Right cardiac atrium (tissue), 5 donors: Measurements from ENCODE around the gene PPFIBP2. TPM values are rescaled to one million over a fixed set of nuclear protein-coding genes. Genes with fewer than 3 reads are reported as not detected.

Experiments used
- ATAC-seq, 2 donors: fragments of 200-7000 bp; cut with Tn5 transposase; one replicate each; pipeline versions ENCODE4 v1.8.0 to v1.9.1; 2020; ENCODE audit warnings: moderate library complexity in 2 of 2, mild to moderate bottlenecking in 1 of 2
- DNase-seq, 3 donors: peaks; one replicate each; pipeline ENCODE4 v3.0.0-alpha.2; 2020
- H3K27ac ChIP-seq: one replicate; pipeline ENCODE4 v1.5.1; 2013; ENCODE audit warnings: mild to moderate bottlenecking, low read length, control low read depth, moderate library complexity
- H3K27me3 ChIP-seq: one replicate; pipeline ENCODE4 v1.6.1; 2013; ENCODE audit not compliant: control insufficient read depth, insufficient read depth
- H3K4me1 ChIP-seq: one replicate; pipeline ENCODE4 v1.6.1; 2013; ENCODE audit warnings: low read length; ENCODE audit not compliant: control insufficient read depth, insufficient read depth
- H3K4me3 ChIP-seq: one replicate; pipeline ENCODE4 v1.5.1; 2013; ENCODE audit warnings: low read length, control low read depth
- H3K9me3 ChIP-seq: one replicate; pipeline ENCODE4 v1.6.1; 2013; ENCODE audit warnings: low read length; ENCODE audit not compliant: control insufficient read depth
- WGBS: extraction: QIAGEN DNeasy Blood & Tissue Kit; methylation state at CpG from one replicate; pipeline ENCODE4 v1.1.7; 2013; 5-methylcytosine and 5-hydroxymethylcytosine counted together
- intact Hi-C, 4 donors: fragments of 100-400 bp; cut with DNase I; formaldehyde crosslinking; loops; one replicate each; pipeline versions ENCODE4 v1.11.0 to v1.14.0; 2022 to 2023
- polyA plus RNA-seq: library from polyadenylated mRNA; stranded (reverse); fragments of 200-250 nt; gene quantifications from one replicate; pipeline ENCODE4 v1.2.3, GENCODE V29; 2013
- total RNA-seq, 4 donors: library from RNA; stranded (reverse); fragmentation: NEBNext Ultra II Directional; extraction: Animal tissue kit (Norgen Biotek cat#: 25700); gene quantifications; one replicate each; pipeline ENCODE4 v1.2.1, GENCODE V29; 2021
- donor health status: healthy with polysubstance abuse.
- donor health status: DM: no; HTN: yes; CAD: no.
- donor health status: DM: no; HTN: no; CAD: no.
- donor health status: DM: no; HTN: yes; CAD: no; lungs with severe emphysema.
- donor health status: DM: yes; HTN: yes; CAD: no.

Gene PPFIBP2
- total and polyA plus RNA-seq, 5 donors = 13.7 to 45.3 (median 25.0) TPM

DNA sequence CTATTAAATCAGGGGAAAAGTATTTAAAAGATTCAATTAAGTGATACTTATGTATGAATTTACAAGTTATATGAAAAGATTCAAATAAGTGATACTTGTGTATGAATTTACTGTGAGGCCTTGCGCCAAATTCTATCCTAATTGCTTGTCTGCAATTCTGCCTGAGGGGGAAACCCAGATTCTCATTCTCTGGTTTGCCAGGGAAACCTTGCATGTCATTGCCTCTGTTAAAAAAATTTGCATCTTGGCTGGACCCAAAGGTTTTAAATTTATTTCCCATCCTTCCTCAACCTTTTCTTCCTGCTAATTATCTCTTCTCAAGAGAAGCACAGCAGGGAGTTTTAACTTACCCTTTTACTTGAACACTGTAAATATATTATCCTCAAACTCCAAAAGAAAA is 14.7 kb upstream of the PPFIBP2 start:
- H3K27ac ChIP-seq = no peak overlapping the region
- H3K9me3 ChIP-seq = no peaks in the 10 kb centered on the region
- no peaks in the 10 kb centered on the region for H3K4me1 ChIP-seq
- intact Hi-C loops = no loop called here
- 98% methylated on average over 1 of the region's 1 CpG for WGBS
- H3K27me3 ChIP-seq = no peaks in the 10 kb centered on the region
- no peak overlapping the region for H3K4me3 ChIP-seq
- DNase-seq (no peak), ATAC-seq (no peak)

- no peak overlapping the region for H3K27ac ChIP-seq
- intact Hi-C loops = no loop called here
- H3K27me3 ChIP-seq = no peaks in the 10 kb centered on the region
- DNase-seq = no peak
- 93% methylated on average over 3 of the region's 3 CpGs for WGBS
- no peak for ATAC-seq
- H3K4me3 ChIP-seq = no peak overlapping the region
- no peaks in the 10 kb centered on the region for H3K4me1 ChIP-seq
- H3K9me3 ChIP-seq = no peaks in the 10 kb centered on the region
Measured at GRCh38 chr11:7500251-7500650, 13.5 kb upstream of the PPFIBP2 start.

DNA sequence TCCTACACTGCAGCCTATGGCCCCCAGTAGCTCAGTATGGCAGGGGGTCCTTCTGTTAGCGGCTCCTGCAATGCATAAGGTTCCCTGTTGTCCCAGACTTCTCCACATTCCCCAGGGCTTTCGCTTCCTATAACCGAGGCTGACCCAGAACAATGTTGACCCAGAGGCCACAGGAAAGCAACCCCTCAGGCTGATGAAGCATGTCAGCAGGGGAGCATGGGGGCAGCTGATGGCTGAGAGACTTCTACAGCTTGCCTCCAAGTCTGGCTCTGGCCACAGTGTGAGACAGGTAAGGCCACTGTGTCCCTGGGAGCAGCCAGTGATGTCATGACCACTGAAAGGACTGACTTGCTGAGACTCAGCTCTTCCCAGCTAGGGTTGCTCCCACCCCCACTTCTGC is 12.5 kb upstream of the PPFIBP2 start:
- intact Hi-C loops = no loop called here
- WGBS = 75% methylated on average over 3 of the region's 3 CpGs
- H3K4me1 ChIP-seq = no peaks in the 10 kb centered on the region
- H3K27me3 ChIP-seq = no peaks in the 10 kb centered on the region
- DNase-seq (no peak), ATAC-seq (no peak)
- H3K9me3 ChIP-seq = no peaks in the 10 kb centered on the region
- H3K4me3 ChIP-seq = no peak overlapping the region
- no peak overlapping the region for H3K27ac ChIP-seq

DNA sequence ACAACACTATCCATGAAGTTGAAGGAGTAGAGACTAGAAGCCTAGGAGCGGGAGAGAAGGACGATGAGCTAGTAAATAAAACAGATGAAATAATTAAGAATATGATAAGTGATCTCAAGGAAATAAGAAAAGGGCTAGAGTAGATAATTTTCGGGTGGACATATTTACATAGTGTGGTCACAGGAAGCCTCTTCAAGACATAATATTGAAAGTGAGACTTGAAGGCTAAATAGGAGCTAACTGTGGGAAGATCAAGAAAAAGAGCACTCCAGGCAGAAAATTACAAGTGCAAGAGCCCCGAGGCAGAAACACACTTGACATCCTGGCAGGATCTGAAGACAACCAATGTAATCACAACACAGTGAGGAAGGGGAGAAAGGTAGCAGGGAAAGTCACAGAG is 11.9 kb upstream of the PPFIBP2 start:
- 81% methylated on average over 4 of the region's 4 CpGs for WGBS

GRCh38 chr11:7506243-7506642 is 7.6 kb upstream of the PPFIBP2 start:
- ATAC-seq = no peak
- intact Hi-C loops = no loop called here
- Histone ChIP-seq H3K9me3 (no peaks in the 10 kb centered on the region), H3K27me3 (no peaks in the 10 kb centered on the region), H3K27ac (no peak overlapping the region), H3K4me1 (no peaks in the 10 kb centered on the region), H3K4me3 (no peak overlapping the region)
- WGBS = 93% methylated on average over 3 of the region's 3 CpGs
- DNase-seq = no peak

More for the DNA sequence above, 11.9 kb upstream of the PPFIBP2 start:
- intact Hi-C loops = no loop called here
- Histone ChIP-seq H3K4me3 (no peak overlapping the region), H3K4me1 (no peaks in the 10 kb centered on the region), H3K27me3 (no peaks in the 10 kb centered on the region), H3K9me3 (no peaks in the 10 kb centered on the region), H3K27ac (no peak overlapping the region)
- ATAC-seq (no peak), DNase-seq (no peak)

- Histone ChIP-seq H3K27me3 (no peaks in the 10 kb centered on the region), H3K27ac (no peak overlapping the region), H3K4me3 (no peak overlapping the region), H3K4me1 (peaks cover 4% of the 10 kb centered on the region), H3K9me3 (no peaks in the 10 kb centered on the region)
- intact Hi-C loops = no loop called here
- no peak for DNase-seq
- ATAC-seq = no peak
- 94% methylated on average over 3 of the region's 3 CpGs for WGBS
Measured at GRCh38 chr11:7508087-7508486, 5.7 kb upstream of the PPFIBP2 start.

DNA sequence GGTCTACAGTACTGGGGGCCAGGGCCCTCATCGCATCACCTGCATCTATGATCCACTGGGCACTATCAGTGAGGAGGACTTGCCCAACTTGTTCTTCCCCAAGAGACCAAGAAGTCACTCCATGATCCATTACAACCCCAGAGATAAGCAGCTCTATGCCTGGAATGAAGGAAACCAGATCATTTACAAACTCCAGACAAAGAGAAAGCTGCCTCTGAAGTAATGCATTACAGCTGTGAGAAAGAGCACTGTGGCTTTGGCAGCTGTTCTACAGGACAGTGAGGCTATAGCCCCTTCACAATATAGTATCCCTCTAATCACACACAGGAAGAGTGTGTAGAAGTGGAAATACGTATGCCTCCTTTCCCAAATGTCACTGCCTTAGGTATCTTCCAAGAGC is 3.8 kb upstream of the PPFIBP2 start:
- peaks cover 4% of the 10 kb centered on the region for H3K4me1 ChIP-seq
- H3K27ac ChIP-seq = no peak overlapping the region
- ATAC-seq (no peak), DNase-seq (no peak)
- intact Hi-C loops = loop anchor here in 1 of 4 donors (10.0 kb wide), 1 partner anchor 65 kb away; no protein-coding TSS in a partner anchor
- no peak overlapping the region for H3K4me3 ChIP-seq
- no peaks in the 10 kb centered on the region for H3K9me3 ChIP-seq
- WGBS = 80% methylated on average over 2 of the region's 2 CpGs
- H3K27me3 ChIP-seq = no peaks in the 10 kb centered on the region

DNA sequence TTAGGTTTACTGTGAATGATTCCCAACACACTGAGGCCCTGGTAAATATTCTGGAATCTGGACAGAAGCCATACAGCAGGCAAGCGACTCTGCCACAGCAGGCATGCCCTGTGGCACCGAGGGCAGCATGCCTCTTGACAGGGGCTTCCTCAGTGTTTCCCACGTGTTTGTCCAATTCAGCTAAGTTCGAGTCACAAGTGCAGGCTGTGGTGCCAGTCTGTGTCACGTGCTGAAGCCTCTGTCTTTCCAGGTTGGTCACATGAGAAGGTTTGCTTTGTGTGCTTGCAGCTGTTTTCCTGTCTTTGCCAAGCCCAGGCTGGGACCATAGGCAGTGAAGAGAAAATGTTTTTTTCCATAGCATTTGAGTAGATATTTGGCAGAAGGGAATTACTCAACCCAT is 2.4 kb upstream of the PPFIBP2 start:
- intact Hi-C loops = loop anchor here in 1 of 4 donors (10.0 kb wide), 1 partner anchor 63 kb away; no protein-coding TSS in a partner anchor
- no peaks in the 10 kb centered on the region for H3K9me3 ChIP-seq
- H3K27me3 ChIP-seq = no peaks in the 10 kb centered on the region
- peak in 1 of 2 donors; percentile 7 for ATAC-seq
- H3K4me3 ChIP-seq = no peak overlapping the region
- 27% methylated on average over 5 of the region's 5 CpGs for WGBS
- DNase-seq = peak; percentile 42 to 73 (median 71)
- peak overlapping the region; percentile 26 for H3K27ac ChIP-seq
- peaks cover 4% of the 10 kb centered on the region for H3K4me1 ChIP-seq

GRCh38 chr11:7512525-7513233 is 1.1 kb upstream of the PPFIBP2 start:
- peak; percentile 88 to 94 (median 93) for DNase-seq
- peak; percentile 78 to 83 for ATAC-seq
- 8% methylated on average over 18 of the region's 18 CpGs for WGBS
- H3K27ac ChIP-seq = peak overlapping the region; percentile 82
- H3K4me3 ChIP-seq = peak overlapping the region; percentile 71
- H3K27me3 ChIP-seq = no peaks in the 10 kb centered on the region
- no peaks in the 10 kb centered on the region for H3K9me3 ChIP-seq
- peaks cover 4% of the 10 kb centered on the region for H3K4me1 ChIP-seq
- intact Hi-C loops = loop anchor here in 1 of 4 donors (10.0 kb wide), 1 partner anchor 62 kb away; no protein-coding TSS in a partner anchor

GRCh38 chr11:7514099-7514591 is 346 bp downstream of the PPFIBP2 start:
- peak in 2 of 3 donors; percentile 35 to 70 for DNase-seq
- H3K27me3 ChIP-seq = no peaks in the 10 kb centered on the region
- intact Hi-C loops = loop anchor here in 1 of 4 donors (10.0 kb wide), 1 partner anchor 61 kb away; no protein-coding TSS in a partner anchor
- no peaks in the 10 kb centered on the region for H3K9me3 ChIP-seq
- peaks cover 4% of the 10 kb centered on the region for H3K4me1 ChIP-seq
- ATAC-seq = peak; percentile 18 to 41
- H3K27ac ChIP-seq = peak overlapping the region; percentile 37
- whole genome bisulfite sequencing = 3% methylated on average over 31 of the region's 31 CpGs
- peak overlapping the region; percentile 71 for H3K4me3 ChIP-seq

GRCh38 chr11:7515447-7515886 is 1.7 kb downstream of the PPFIBP2 start:
- WGBS = 96% methylated on average over 1 of the region's 1 CpG
- Histone ChIP-seq H3K27me3 (no peaks in the 10 kb centered on the region), H3K9me3 (no peaks in the 10 kb centered on the region), H3K27ac (no peak overlapping the region), H3K4me1 (peaks cover 4% of the 10 kb centered on the region), H3K4me3 (no peak overlapping the region)
- ATAC-seq = no peak
- intact Hi-C loops = loop anchor here in 1 of 4 donors (10.0 kb wide), 1 partner anchor 59 kb away; no protein-coding TSS in a partner anchor
- DNase-seq = no peak
